HG03095 (cell line): ENCODE measurements around the gene BCAM.
"Not testable (repeated sequence)": the region's sequence is repeated elsewhere in the genome, so short reads cannot be mapped to it uniquely, and the experiment has no call there.

Experiments
- ATAC-seq: cut with Tn5 transposase; IDR thresholded peaks from one replicate; pipeline ENCODE4 v1.9.1; 2021; ENCODE audit warnings: moderate library complexity; ENCODE audit not compliant: unreplicated experiment

BCAM gene

DNA sequence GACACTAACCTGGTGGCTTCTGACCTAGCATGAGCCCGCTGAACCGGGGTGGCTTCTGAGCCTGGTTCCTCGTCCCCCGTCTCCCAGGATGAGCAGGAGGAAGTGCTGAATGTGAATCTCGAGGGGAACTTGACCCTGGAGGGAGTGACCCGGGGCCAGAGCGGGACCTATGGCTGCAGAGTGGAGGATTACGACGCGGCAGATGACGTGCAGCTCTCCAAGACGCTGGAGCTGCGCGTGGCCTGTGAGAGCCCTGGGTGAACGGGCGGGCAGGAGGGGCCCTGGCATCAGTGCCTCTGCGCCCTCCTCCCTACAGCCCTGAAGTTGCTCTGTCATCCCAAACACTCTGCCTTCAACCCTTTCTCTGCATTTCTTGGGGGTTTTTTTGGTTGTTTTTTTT is 5.6 kb downstream of the BCAM start:
- no peak for ATAC-seq

DNA sequence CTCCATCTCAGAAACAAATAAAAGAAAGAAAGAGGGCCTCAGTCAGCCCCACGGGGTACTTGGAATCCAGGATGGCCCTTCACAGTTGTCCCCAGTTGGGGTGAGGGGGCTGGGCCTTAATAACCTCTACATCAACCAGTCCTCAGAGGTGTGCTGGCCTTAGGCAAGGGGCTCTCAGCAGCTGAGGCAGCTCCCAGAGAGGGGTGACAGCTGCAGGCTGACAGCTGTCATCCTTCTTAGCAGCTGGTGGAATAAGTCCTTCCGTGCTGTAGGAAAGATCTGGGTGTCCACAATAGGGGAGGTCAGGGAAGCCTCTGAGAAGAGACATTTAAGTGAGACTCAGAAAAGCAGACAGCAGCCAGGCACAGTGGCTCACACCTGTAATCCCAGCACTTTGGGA is 7.4 kb downstream of the BCAM start:
- no peak for ATAC-seq

DNA sequence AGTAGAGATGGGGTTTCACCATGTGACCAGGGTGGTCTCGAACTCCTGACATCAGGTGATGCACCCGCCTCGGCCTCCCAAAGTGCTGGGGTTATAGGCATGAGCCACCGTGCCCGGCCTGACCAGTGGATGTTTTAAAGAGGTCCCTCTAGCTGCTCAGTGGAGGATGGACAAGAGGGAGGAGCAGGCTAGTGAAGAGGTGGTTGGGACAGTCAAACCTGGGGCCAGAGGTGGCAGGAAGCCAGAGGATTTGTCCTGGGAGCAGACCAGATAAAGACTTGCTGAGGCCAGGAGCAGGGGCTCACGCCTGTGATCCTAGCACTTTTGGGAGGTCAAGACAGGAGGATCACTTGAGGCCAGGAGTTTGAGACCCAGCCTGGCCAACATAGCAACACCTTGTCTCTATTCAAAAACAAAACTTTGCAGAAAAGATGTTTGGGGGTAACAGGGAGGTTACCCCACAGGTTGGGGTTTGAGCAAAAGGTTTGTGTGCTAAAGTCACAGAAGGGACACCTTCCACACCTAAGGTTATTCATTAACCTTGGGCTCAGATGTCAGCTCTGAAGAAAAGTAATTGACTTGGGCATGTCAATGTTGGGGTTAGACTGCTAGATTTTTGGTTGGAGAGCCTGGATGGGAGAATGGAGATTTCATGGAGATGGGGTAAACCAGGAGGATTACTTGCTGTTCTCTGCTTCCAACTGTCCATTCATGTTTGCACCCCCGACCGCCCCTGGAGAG is 9.0 kb downstream of the BCAM start:
- ATAC-seq: no peak

DNA sequence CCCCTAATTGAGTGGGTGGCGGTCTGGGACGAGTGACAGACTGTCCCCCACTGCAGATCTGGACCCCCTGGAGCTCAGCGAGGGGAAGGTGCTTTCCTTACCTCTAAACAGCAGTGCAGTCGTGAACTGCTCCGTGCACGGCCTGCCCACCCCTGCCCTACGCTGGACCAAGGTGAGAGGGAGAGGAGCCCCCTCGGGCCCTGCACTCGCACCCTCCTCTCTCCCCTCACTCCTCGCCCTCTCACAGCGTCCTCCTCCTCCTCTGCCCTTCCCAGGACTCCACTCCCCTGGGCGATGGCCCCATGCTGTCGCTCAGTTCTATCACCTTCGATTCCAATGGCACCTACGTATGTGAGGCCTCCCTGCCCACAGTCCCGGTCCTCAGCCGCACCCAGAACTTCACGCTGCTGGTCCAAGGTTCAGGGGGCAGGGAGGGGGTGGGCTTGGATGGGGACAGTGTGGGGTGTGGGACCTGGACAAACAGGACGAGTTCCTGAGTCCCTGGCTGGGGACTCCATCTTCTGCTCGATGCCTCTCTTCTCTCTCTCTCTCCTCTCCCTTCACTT is 9.6 kb downstream of the BCAM start:
- ATAC-seq: no peak

DNA sequence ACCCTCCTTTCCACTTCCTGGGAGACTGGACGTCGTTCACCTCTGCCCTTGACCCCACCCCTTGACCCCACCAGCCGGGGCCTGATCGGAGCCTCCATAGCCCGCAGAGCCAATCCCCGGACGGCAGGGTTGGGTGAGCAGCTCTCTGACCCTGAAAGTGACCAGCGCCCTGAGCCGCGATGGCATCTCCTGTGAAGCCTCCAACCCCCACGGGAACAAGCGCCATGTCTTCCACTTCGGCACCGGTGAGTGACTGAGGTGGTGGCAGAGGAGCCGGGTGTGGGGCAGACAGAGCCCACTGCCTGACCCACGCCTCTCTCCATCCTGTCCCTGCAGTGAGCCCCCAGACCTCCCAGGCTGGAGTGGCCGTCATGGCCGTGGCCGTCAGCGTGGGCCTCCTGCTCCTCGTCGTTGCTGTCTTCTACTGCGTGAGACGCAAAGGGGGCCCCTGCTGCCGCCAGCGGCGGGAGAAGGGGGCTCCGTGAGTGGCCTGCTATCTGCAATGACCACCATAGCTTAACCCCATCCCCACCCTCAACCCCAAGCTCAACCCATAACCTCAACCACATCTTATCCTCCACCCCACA is 10.4 kb downstream of the BCAM start:
- ATAC-seq: no peak

DNA sequence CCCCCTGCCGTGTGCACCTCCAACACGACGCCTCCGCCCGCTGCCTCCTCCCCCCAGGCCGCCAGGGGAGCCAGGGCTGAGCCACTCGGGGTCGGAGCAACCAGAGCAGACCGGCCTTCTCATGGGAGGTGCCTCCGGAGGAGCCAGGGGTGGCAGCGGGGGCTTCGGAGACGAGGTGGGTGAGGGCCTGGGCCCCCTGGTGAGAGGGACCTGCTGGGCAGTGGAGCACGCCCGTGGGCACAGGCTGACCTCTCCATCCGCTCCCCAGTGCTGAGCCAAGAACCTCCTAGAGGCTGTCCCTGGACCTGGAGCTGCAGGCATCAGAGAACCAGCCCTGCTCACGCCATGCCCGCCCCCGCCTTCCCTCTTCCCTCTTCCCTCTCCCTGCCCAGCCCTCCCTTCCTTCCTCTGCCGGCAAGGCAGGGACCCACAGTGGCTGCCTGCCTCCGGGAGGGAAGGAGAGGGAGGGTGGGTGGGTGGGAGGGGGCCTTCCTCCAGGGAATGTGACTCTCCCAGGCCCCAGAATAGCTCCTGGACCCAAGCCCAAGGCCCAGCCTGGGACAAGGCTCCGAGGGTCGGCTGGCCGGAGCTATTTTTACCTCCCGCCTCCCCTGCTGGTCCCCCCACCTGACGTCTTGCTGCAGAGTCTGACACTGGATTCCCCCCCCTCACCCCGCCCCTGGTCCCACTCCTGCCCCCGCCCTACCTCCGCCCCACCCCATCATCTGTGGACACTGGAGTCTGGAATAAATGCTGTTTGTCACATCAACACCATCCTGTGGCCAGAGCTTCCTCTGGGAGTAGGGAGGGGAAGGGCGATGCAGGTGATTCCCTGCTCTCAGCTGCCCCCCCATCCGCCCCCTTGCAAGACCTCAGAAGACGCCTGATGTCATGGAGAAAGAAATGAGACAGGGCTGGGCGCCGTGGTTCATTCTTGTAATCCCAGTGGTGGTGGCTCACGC is 12.0 kb downstream of the BCAM start:
- ATAC-seq: no peak

DNA sequence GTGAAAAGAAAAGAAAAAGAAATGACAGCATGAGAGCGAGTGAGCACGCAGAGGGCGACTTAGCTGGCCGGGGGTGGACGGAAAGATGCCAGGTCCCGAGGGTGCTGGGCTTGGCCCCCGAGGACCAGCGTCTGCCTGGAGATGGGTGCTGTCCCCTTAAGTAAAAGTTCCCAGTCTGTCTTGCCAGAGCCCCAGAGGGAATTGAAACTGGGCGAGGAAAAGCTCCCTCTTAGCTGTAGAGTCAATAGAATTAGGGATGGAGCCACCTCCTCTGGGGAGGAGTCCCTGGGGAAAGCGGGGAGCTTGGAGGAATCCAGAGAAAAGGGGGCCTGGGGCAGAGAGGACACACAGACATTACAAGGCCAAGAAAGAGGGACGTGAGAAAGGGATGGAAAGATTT is 13.3 kb downstream of the BCAM start:
- ATAC-seq: no peak

DNA sequence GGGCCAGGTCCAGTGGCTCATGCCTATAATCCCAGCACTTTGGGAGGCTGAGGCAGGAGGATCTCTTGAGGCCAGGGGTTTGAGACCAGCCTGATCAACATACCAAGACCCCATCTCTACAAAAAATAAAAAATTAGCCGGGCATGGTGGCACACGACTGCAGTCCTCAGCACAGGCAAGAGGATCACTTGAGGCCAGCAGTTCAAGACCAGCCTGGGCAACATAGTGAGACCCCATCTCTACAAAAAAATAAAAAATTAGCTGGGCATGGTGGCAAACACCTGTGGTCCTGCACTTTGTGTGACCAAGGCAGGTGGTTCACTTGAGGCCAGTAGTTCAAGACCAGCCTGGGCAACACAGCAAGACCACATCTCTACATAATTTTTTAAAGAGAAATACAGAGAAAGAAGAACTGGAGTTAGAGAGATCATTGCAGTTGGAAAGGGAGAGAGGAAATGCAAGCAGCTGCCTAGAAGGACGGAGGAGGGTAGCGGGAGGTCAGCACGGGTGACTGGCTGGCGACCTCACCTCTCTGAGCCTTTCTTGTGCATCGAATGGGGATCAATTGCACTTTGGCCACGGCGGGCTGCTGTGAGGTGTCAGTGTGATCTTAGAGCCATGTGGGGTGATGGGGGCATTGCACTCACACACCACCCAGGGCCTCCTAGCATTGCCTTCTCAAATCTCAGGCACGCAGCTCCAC is 13.9 kb downstream of the BCAM start:
- ATAC-seq: no peak

DNA sequence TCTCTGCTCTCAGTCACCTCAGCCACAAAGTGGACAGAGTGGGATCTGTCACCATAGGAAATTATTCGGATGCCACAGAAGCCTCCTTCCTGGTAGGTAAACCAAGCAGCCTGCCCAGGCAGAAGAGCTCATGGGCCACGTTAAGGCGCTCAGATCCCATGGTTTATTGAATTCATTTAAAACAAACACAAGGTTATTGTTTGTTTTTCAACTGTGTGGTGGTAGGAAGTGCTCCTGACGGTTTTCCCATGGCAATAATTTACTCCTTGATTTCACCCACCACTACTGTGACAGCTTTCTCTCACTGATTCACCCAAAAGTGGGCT is 14.4 kb downstream of the BCAM start:
- no peak for ATAC-seq

DNA sequence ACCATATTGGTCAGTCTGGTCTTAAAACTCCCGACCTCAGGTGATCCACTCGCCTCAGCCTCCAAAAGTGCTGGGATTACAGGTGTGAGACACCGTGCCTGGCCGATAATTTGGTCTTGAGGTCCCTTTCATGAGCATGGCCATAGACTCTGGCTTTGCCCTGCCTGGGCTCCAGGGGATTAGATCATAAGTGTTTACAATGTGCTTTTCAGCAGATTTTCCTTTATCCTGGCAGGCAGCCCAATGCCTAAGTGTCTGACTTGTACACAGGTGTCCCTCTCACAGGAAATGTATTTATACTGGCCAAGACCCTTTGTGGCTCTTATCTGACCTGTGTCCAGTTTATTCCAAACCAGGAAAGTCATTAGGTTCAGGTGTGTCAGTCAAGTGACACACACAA is 15.9 kb downstream of the BCAM start:
- ATAC-seq: no peak

DNA sequence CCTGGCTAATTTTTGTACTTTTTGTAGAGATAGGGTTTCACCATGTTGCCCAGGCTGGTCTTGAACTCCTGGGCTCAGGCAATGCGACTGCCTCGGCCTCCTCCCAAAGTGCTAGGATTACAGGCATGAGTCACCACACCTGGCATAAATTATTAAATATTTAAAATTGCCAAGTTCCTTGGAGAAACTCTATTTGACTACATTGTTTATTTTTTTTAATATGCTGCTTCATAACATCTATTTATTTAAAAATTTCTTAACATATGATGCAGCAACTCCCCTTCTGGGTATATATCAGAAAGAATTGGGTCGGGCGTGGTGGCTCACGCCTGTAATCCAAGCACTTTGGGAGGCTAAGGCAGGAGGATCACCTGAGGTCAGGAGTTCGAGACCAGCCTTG is 24.0 kb downstream of the BCAM start:
- not testable (repeated sequence) for ATAC-seq

DNA sequence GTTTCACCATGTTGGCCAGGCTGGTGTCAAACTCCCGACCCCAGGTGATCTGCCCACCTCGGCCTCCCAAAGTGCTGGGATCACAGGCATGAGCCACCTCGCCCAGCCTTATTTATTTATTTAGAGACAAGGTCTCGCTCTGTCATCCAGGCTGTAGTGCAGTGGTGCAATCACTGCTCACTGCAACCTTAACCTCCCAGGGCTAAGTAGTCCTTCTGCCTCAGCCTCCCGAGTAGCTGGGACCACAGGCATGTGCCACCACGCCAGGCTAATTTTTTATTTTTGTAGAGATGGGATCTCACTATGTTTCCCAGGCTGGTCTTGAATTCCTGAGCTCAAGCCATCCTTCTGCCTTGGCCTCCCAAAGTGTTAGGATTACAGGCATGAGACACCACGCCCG is 25.5 kb downstream of the BCAM start:
- ATAC-seq: not testable (repeated sequence)

DNA sequence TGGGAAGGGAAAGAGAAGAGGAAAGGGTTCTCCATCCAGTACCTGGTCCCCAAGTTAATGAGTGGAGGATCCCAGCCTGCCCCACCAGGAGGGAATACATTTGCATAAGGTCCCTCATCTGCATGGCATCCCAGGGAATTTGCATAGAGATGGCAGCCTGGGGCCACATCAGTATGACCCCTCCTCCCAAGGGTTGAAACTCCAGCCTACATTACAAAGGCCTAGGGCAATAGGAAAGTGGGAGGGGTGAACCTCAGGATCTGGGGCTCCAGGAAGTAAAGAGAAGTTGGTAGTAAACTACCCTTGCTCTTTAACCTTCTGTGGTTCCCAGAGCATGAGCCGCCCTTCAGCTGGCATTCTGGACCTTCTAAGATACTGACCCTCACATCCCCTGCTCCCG is 30.4 kb downstream of the BCAM start:
- ATAC-seq: no peak

DNA sequence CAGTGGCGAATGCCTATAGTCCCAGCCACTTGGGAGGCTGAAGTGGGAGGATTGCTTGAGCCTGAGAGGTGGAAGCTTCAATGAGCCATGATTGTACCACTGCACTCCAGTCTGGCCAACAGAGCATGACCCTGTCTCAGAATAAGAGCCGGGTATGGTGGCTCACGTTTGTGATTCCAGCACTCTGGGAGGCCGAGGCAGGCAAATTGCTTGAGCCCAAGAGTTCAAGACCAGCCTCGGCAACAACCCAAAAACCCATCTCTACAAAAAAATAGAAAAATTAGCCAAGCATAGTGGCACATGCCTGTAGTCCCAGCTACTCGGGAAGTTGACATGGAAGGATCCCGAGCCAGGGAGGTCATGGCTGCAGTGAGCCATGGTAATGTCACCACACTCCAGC is 31.9 kb downstream of the BCAM start:
- ATAC-seq: no peak

DNA sequence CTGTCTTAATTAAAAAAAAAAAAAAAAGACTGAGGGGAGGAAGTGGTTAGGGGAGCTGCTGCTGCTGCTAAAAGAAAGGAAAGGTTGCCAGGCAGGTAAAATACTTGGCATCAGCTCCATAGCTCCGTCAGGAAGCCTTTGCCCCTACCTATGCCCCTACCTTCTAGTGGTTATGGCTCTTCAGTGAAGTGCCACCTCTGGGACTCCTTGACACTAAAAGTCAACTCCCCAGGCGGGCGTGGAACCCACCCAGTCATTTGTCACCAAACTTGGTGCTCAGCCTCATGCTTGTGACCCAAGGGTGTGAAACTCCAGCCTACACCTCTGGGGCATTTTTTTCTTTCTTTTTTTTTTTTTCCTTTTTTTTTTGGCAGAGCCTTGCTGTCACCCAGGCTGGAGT is 32.3 kb downstream of the BCAM start:
- ATAC-seq: no peak

DNA sequence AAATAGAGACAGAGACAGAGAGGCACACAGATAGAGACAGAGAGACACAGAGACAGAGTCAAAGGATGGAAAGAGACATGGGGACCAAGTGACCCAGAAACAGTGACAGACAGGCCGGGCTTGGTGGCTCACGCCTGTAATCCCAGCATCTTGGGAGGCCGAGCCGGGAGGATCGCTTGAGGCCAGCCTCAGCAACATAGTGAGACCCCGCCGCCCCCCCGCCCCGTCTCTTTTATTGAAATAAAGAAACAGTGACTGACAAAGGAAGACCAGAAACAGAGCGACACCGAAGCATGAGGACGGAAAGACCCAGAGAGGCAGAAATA is 36.3 kb downstream of the BCAM start:
- no peak for ATAC-seq

DNA sequence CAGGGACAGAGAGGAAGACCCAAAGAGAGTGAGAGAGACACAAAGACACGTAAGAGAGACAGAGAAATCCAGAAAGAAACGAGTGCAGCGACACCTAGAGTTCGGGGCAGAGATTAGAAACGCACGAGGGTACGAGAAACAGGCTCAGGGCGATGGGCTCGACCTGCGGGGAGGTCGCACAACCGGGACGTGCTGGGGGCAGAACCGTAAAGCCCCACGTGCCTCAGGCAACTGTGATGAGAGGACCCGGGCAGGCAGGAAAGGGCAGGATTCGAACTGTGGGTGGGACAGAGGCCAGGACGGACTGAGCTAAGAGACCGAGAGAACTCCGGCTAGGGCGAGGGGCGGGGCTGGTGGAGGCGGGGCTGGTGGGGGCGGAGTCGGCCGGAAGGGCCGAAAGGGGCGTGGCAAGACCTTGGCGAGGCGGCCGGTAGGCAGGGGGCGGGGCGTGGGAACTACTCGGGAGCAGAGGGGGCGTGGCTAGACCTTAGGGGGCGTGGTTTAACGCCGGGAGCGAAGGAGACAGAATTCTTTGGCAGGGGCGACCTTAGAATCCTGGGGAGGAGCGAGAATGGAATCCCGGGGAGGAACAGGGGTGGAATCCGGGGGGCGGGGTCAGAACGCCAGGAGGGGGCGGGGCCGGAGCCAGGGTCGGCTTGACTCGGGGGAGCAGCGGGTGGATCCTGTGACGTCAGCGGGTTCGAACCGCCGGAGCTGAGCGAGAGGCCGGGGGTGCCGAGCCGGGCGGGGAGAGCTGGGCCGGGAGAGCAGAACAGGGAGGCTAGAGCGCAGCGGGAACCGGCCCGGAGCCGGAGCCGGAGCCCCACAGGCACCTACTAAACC is 36.9 kb downstream of the BCAM start, which contains the start of gene NECTIN2:
Gene NECTIN2, plus strand, starts transcription at position 686 of the 843 bp plus-strand sequence. CDS start 229 bp downstream, outside the sequence.
- no peak for ATAC-seq

DNA sequence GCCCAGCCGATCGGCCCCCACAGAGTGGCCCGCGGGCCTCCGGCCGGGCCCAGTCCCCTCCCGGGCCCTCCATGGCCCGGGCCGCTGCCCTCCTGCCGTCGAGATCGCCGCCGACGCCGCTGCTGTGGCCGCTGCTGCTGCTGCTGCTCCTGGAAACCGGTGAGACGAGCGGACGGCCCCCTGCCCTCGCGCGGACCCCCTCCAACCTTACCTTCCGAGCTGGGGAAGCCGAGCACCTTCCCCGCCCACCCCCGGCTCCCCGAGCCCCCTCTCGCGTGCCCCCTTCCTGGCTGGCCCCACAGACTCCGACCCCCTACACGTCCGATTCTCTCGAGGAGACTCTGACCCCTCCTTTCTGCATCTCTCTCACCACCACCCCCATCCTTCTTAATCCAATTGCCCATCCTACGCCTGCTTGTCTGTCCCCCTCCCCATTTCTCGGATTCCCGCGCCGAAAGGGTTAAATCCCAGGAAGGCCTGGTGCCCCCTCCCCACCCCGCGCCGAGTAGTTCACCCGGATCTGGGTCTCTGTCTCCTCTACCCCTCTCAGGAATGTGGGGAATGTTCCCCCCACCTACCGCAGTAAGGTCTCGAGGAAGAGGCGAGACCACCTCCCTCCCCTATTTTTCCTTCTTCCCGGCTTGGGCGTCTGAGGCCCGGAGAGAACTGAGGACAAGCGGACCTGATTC is 37.7 kb downstream of the BCAM start:
- no peak for ATAC-seq
